Daoy (cell line): ENCODE data around the gene ALDH7A1. TPM values are rescaled to one million over a fixed set of nuclear protein-coding genes. Genes with fewer than 3 reads are reported as not detected.

Source experiments
- DNase-seq: peaks from one replicate; pipeline ENCODE4 v3.0.0-alpha.2; 2015; ENCODE audit warnings: low read depth
- total RNA-seq: library from RNA; depleted of rRNA; stranded (reverse); fragments of >200 nt; shearing (Covaris generic); gene quantifications from 2 replicates; pipeline ENCODE4 v1.2.3, GENCODE V29; 2014

Gene ALDH7A1
- total RNA-seq, 1 experiment from 2014 or later = 31.8 TPM

GRCh38 chr5:126509339-126509738, 85.7 kb downstream of the ALDH7A1 start:
- no peak for DNase-seq

DNA sequence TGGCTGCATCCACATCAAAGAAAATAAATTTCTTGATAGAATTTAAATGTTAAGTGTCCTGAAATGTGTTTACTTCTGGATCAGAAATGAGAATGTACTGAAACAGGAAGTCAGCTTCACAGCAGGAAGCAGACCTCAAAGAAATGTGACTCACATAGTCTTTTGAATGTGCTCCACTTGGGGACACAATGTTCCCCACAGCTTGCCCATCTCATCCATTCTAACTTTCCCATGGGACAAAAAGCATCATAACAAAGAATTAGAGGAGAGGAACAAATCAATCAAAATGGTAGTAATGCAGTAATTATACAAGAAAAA, 86.1 kb downstream of the ALDH7A1 start:
- peak; percentile 38 for DNase-seq

DNA sequence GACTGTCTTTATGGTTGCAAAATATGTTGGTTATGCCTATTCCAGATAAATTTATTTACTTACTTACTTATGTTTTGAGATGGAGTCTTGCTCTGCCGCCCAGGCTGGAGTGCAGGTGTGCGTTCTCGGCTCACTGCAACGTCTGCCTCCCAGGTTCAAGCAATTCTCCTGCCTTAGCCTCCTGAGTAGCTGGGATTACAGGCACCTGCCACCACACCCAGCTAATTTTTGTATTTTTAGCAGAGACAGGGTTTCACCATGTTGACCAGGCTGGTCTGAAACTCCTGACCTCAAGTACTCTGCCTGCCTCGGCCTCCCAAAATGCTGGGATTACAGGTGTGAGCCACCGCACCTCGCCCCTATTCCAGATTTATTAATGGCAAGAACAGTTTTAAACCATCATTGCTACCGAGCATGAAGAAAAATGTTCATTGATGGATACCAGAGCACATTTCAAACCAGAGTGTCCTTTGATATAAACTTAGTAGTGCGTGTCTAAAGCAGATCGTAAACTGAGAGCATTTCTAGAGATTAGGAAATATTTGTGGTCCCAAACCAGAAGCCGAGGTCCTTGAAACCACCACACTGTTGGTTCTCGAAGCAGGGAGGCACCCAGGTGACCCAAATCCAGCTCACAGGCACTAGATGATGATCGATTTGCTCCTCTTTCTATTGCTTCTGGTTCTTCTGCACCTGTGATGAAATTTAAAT, 86.6 kb downstream of the ALDH7A1 start:
- no peak for DNase-seq

GRCh38 chr5:126506079-126506478, 88.9 kb downstream of the ALDH7A1 start:
- no peak for DNase-seq

GRCh38 chr5:126503602-126504104, 91.4 kb downstream of the ALDH7A1 start:
- DNase-seq = no peak

- no peak for DNase-seq
Observed at GRCh38 chr5:126501448-126501847, 93.6 kb downstream of the ALDH7A1 start.

- DNase-seq = peak; percentile 27
Observed at GRCh38 chr5:126499853-126500342, 95.1 kb downstream of the ALDH7A1 start.

DNA sequence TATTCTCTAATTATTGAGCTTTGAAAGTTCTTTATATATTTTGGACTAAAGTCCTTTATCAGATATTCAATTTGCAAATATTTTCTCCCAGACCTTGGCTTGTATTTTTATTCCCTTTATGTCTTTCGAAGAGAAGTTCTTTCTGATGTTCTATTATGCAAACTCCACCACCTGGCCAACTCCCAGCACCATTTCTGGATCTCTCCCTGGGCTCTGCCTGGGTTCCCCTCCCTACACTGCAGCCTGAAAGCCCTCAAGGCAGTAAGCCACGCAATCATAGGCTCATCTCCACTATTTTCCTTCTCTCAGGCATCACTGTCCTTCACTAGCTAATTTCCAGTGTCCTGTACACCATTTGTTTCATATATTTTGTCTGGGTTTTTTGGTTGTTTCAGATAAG, 95.7 kb downstream of the ALDH7A1 start:
- DNase-seq = no peak

- DNase-seq = no peak
Observed at GRCh38 chr5:126497506-126497905, 97.5 kb downstream of the ALDH7A1 start.

GRCh38 chr5:126494393-126494792, 100.6 kb downstream of the ALDH7A1 start:
- DNase-seq = no peak

GRCh38 chr5:126492939-126493338, 102.1 kb downstream of the ALDH7A1 start:
- peak; percentile 42 for DNase-seq

- DNase-seq = no peak
Observed at GRCh38 chr5:126490167-126490940, 104.7 kb downstream of the ALDH7A1 start.

GRCh38 chr5:126488443-126489065, 106.5 kb downstream of the ALDH7A1 start:
- no peak for DNase-seq

- no peak for DNase-seq
Observed at GRCh38 chr5:126487596-126487995, 107.4 kb downstream of the ALDH7A1 start.

DNA sequence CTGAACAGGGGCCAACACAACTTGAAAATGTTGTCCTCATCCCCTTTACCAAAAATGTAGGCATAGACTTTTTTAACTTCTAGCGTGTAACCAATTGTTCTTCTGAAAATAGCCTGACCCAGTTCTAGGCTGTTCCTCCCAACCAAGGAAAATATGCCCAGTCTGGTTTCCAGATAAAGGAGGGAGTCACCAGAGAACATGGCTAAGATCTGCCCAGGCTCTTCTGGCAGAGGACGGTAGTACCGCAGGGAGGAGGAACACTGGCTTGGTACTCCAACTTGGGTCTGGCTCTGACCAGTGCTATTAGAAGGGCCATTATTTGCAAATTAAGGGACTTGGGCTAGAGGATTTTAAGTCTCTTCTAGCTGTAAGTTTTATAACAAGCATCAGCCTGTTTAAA, 108.7 kb downstream of the ALDH7A1 start:
- no peak for DNase-seq

- DNase-seq = no peak
Observed at GRCh38 chr5:126484253-126484652, 110.8 kb downstream of the ALDH7A1 start.

- DNase-seq = peak; percentile 44
Observed at GRCh38 chr5:126483156-126483555, 111.9 kb downstream of the ALDH7A1 start.

GRCh38 chr5:126482591-126482990, 112.4 kb downstream of the ALDH7A1 start:
- no peak for DNase-seq

DNA sequence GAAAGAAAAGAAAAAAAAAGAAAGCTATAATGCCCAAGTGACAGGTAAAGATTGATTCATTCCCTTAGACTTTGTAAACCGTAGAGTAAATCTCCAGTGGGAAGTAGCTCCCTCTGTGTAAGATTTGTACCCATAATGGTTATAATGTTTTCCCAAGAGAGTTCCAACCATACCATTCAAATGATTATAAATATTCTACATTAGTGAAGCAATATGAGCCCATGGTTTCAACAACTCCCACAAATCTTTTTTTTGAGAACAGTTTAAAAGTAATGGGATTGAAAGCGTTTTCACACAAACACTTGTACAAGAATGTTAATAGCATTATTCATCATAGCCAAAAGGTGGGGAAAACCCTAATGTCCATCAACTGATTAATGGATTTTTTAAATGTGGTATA, 113.8 kb downstream of the ALDH7A1 start:
- DNase-seq = no peak
